Fibroblast of skin of back (primary cell): Measurements from ENCODE around the gene TBC1D1. TPM values are rescaled to one million over a fixed set of nuclear protein-coding genes. Genes with fewer than 3 reads are reported as not detected.
A peak's percentile ranks its signal among the peaks of the same experiment; 100 is the strongest.

ENCODE experiments used
- DNase-seq: peaks from one replicate; pipeline ENCODE4 v3.0.0-alpha.2; 2013
- polyA plus RNA-seq, 2 experiments: library from polyadenylated mRNA; unstranded; fragments of 120-200 nt; gene quantifications; one replicate each; pipeline ENCODE4 v1.2.1, GENCODE V29; 2013; ENCODE audit not compliant: insufficient read length in 2 of 2

Gene TBC1D1, protein sequence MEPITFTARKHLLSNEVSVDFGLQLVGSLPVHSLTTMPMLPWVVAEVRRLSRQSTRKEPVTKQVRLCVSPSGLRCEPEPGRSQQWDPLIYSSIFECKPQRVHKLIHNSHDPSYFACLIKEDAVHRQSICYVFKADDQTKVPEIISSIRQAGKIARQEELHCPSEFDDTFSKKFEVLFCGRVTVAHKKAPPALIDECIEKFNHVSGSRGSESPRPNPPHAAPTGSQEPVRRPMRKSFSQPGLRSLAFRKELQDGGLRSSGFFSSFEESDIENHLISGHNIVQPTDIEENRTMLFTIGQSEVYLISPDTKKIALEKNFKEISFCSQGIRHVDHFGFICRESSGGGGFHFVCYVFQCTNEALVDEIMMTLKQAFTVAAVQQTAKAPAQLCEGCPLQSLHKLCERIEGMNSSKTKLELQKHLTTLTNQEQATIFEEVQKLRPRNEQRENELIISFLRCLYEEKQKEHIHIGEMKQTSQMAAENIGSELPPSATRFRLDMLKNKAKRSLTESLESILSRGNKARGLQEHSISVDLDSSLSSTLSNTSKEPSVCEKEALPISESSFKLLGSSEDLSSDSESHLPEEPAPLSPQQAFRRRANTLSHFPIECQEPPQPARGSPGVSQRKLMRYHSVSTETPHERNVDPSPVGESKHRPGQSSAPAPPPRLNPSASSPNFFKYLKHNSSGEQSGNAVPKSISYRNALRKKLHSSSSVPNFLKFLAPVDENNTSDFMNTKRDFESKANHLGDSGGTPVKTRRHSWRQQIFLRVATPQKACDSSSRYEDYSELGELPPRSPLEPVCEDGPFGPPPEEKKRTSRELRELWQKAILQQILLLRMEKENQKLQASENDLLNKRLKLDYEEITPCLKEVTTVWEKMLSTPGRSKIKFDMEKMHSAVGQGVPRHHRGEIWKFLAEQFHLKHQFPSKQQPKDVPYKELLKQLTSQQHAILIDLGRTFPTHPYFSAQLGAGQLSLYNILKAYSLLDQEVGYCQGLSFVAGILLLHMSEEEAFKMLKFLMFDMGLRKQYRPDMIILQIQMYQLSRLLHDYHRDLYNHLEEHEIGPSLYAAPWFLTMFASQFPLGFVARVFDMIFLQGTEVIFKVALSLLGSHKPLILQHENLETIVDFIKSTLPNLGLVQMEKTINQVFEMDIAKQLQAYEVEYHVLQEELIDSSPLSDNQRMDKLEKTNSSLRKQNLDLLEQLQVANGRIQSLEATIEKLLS (N-terminal part only)
- polyA plus RNA-seq (2013, experiment 1 of 2; ENCODE audit: insufficient read length): 77.2 TPM
- 78.5 TPM for polyA plus RNA-seq (2013, experiment 2 of 2; ENCODE audit: insufficient read length)

DNA sequence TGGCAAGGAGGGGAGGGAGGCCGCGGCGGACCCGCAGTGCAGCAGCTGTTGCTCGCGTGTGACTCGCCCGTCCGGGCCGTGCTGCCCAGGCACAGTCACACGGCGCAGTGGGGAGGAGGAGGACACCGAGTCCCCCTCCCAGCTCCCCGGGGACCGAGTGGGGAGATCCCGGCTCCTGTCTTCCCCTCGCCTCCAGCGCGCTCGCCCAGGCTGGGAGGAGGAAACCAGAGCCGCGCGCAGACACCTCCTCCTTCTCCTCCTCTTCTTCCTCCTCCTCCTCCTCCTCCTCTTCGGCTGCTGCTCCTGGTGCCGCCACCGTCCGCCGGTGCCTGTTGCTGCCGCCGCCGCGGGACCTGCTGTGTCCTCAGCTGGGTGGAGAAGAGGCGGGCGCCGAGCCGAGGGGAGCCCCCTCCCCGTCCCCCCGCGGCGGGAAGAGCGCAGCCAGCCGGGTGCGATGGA, at the start of gene TBC1D1:
TBC1D1 (plus strand) TSS at position 284 of the 459 bp plus-strand sequence. CDS start 11,012 bp downstream, outside the sequence.
- no peak for DNase-seq

- DNase-seq: no peak
Measured at GRCh38 chr4:37844204-37844603, 46.7 kb upstream of the TBC1D1 start.

- DNase-seq: no peak
Measured at GRCh38 chr4:37845201-37845600, 45.7 kb upstream of the TBC1D1 start.

DNA sequence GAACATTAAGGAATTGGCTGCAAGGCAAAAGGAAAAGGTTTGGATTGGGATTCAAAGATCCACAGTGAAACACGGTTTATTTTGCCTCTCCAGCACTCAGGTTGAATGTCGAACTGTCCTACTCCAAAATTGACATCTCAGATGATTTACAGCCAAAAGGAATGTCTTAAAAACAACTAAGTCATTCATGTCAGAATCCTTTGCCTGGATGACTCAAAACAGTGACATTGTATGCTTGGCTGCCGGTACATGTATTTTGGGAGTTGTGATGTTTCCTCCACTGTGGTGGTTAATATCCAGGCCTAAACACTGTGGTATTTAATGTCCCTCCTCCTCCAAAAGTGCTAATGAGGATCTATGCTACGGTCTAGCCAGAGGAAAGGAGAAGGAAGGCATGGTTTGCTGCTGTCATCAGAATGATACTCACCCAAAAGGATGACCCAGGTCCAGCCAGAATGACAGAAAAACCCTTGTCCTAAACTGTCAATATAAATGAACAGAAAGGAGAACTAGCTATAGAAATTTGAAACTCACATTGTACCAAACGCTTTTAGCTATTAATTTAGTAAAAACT, 43.5 kb upstream of the TBC1D1 start:
- no peak for DNase-seq

DNA sequence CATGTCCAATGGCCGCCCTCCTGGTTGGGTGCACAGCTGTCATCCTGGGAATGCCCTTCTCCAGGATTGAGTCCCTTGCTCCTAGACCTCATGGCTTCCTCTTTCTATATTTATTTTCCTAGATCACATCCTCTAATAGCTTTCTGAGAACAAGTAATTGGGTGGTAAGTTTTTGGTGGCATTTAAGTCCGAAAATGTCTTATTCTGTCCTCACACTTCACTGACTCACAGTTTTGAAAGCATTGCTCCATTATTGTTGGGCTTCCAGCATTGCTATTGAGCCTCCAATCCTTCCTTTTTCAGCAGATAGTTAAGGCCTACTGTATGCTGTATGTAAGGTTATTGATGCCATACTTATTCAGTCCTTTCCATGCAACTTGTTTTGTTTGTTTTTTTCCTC, 38.5 kb upstream of the TBC1D1 start:
- DNase-seq: no peak

GRCh38 chr4:37858112-37858511, 32.8 kb upstream of the TBC1D1 start:
- DNase-seq: no peak

GRCh38 chr4:37858872-37859271, 32.0 kb upstream of the TBC1D1 start:
- DNase-seq: no peak

- DNase-seq: no peak
Measured at GRCh38 chr4:37860266-37860665, 30.6 kb upstream of the TBC1D1 start.

DNA sequence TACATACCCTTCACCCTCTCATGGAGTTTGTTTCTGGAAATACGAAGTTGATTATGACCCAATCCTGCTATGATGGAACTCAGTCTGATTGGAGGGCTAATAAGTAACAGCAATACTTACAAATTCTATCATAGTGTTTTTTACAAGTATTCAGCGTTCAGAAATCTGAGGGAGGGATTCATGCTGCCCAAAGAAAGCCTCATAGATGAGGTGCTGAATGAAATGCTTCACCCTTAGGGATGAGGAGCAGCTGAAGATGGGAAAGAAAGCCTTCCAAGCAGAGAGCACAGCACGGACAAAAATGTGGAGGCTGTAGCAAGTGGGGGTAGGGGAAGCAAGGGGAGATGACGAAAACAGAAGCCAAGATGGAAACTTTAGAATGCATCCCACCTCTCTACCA, 27.9 kb upstream of the TBC1D1 start:
- DNase-seq: no peak

DNA sequence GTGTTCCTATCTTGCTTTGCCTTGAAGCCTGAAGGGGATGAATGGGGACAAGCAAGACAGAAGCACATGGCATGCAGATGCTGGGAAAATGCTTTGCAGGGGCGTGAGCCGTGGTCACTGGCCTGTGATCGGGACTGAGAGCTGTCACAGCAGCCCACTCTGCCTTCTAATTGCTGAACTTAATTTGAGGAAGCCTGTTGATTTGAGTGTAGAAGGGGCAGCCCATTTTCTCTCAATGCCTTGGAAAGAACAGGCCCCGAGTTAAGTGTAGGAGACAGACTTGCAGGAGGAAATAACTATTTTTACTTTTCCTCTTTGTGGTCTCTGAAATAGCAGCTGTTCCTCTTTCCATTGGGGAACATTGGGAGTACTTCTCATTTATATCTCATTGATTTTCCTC, 26.1 kb upstream of the TBC1D1 start:
- no peak for DNase-seq

GRCh38 chr4:37865450-37865849, 25.4 kb upstream of the TBC1D1 start:
- DNase-seq: peak; percentile 29

DNA sequence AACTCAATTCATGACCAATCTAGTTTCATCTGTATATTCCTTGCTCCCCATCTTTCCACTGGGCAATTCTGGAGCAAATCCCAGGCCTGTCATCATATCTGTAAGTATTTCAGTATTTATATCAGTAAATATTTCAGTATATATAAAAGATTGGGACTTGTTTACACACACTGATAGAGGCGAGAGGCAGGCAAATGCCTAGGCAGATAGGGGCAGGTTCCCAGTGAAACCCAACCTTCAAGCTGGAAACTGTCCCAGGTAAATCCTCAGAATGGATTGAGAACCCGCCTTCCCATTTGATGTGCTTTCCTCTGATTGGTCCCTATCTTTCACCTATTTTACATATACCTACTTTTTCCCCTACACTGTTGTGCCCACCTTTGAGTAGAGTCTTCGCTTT, 23.8 kb upstream of the TBC1D1 start:
- no peak for DNase-seq

GRCh38 chr4:37868238-37868637, 22.6 kb upstream of the TBC1D1 start:
- DNase-seq: no peak

GRCh38 chr4:37872310-37872988, 18.4 kb upstream of the TBC1D1 start:
- DNase-seq: no peak

DNA sequence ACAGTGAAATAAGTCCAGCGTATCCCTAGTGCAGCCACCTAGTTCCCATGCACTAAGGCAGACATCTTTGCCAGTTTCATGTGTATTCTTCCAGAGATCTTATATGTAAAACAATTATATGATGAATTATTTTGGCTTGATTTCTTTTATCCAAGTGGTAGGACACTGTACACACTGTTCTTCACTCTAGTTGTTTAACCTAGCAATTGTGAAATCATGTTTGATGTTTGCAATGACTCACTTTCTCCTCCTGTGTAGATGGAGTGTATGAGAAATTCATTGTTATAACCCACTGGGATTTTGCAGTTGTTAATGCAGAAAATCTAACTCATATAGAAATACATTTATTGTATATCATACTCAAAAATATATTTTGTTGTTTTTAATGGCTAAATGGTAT, 17.5 kb upstream of the TBC1D1 start:
- no peak for DNase-seq

GRCh38 chr4:37876156-37876555, 14.7 kb upstream of the TBC1D1 start:
- no peak for DNase-seq

DNA sequence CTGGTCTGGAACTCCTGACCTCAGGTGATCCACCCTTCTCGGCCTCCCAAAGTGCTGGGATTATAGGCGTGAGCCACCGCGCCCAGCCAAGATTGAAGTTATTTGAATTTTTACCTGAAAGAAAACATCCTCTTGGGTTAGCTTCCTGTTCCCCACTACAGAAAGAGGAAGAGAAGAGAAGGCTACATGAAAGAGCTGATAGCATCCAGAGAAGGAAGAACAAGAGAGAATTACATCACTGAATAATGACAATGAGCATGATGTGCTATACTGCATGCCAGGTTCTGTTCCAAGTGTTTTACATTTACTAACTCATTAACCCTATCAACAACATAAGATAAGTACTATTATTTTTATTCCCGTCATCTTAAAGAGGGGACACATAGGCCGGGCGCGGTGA, 11.5 kb upstream of the TBC1D1 start:
- no peak for DNase-seq

GRCh38 chr4:37881811-37882210, 9.1 kb upstream of the TBC1D1 start:
- DNase-seq: no peak

- DNase-seq: no peak
Measured at GRCh38 chr4:37882665-37883296, 8.1 kb upstream of the TBC1D1 start.

GRCh38 chr4:37884855-37885487, 5.9 kb upstream of the TBC1D1 start:
- DNase-seq: no peak

GRCh38 chr4:37885496-37885895, 5.4 kb upstream of the TBC1D1 start:
- DNase-seq: no peak
